Endothelial cell of umbilical vein (primary cell): ENCODE measurements around the gene PPFIBP1.

Experiments
- EZH2 ChIP-seq: IDR thresholded peaks from 2 replicates; pipeline ENCODE4 v1.6.1; 2012; ENCODE audit warnings: borderline replicate concordance, low read depth, mild to moderate bottlenecking, moderate library complexity, low read length, inconsistent platforms; ENCODE audit not compliant: severe bottlenecking
- POLR2A ChIP-seq: IDR thresholded peaks from 2 replicates; pipeline ENCODE4 v1.6.1; 2012; ENCODE audit warnings: low read depth, mild to moderate bottlenecking, control low read depth, low read length
- TF ChIP-seq, protein P1 (sequence below), 2 donors: IDR thresholded peaks; 1 replicate in 1 of 2; 2 replicates in 1 of 2; pipeline ENCODE4 v1.5.1; 2011; ENCODE audit warnings: low read length in 2 of 2, mild to moderate bottlenecking in 2 of 2, moderate library complexity in 2 of 2, control low read depth in 1 of 2, inconsistent platforms in 1 of 2, low read depth in 1 of 2; ENCODE audit not compliant: insufficient read depth in 1 of 2; ENCODE audit errors: extremely low read depth in 1 of 2

DNA sequence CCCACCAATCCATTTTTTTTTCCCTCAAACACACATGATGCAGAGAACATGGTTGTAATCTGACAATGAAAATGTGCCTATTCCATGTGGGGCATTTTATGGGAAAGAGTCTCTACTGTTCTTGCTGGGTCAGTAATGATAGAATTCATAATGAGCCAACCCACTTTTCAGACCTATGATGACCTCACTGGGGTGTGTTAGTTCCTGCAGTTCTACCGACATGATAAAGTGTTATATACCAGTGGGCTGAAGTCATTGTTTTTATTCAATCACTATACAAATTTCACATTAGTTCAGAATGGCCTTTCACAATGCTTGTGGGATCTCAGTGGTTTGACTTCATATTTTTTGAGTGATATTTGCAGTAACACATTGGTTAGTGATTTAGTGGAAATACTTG, 47.5 kb downstream of the PPFIBP1 start:
- TF ChIP-seq, protein P1, sequence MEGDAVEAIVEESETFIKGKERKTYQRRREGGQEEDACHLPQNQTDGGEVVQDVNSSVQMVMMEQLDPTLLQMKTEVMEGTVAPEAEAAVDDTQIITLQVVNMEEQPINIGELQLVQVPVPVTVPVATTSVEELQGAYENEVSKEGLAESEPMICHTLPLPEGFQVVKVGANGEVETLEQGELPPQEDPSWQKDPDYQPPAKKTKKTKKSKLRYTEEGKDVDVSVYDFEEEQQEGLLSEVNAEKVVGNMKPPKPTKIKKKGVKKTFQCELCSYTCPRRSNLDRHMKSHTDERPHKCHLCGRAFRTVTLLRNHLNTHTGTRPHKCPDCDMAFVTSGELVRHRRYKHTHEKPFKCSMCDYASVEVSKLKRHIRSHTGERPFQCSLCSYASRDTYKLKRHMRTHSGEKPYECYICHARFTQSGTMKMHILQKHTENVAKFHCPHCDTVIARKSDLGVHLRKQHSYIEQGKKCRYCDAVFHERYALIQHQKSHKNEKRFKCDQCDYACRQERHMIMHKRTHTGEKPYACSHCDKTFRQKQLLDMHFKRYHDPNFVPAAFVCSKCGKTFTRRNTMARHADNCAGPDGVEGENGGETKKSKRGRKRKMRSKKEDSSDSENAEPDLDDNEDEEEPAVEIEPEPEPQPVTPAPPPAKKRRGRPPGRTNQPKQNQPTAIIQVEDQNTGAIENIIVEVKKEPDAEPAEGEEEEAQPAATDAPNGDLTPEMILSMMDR (IDR thresholded peaks at IDR 0.05; ENCODE audit: extremely low read depth in 1 of 2, insufficient read depth in 1 of 2, low read depth in 1 of 2, low read length in 2 of 2): no peak
- TF ChIP-seq POLR2A: no peak
- TF ChIP-seq EZH2: no peak
